Stimulated activated CD4-positive, alpha-beta T cell treated with anti-CD3 and anti-CD28 coated beads, Interleukin-12 subunit alpha, Interleukin-12 subunit beta, amount 100 ng/mL, for 48 hours (primary cell): ENCODE data around the gene CDC7.
A peak's percentile ranks its signal among the peaks of the same experiment; 100 is the strongest.

ENCODE experiments used
- DNase-seq, 3 donors: peaks; one replicate each; pipeline ENCODE4 v3.0.0-alpha.2; 2020; ENCODE audit warnings: low read depth in 2 of 3, low spot score in 1 of 3

CDC7 gene

DNA sequence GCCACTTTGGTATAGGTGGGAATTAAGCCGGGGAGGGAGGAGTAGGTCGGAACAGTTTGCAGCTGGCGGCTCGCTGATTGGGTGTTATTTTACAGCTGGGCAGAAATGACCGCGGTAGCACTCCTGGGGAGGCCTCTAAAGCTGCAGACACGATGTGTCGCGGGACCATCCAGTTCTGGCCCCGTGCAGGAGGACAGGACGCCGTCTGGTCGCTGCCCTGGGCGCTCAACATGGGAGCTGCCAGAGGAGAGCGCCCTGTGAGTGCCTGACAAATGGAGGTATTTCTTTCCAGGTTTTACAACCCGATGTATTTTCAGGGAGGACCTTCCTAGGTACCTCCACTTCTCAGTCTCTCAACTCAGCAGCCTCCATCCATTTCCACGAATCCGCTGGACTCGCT, 46.2 kb downstream of the CDC7 start:
- no peak for DNase-seq

DNA sequence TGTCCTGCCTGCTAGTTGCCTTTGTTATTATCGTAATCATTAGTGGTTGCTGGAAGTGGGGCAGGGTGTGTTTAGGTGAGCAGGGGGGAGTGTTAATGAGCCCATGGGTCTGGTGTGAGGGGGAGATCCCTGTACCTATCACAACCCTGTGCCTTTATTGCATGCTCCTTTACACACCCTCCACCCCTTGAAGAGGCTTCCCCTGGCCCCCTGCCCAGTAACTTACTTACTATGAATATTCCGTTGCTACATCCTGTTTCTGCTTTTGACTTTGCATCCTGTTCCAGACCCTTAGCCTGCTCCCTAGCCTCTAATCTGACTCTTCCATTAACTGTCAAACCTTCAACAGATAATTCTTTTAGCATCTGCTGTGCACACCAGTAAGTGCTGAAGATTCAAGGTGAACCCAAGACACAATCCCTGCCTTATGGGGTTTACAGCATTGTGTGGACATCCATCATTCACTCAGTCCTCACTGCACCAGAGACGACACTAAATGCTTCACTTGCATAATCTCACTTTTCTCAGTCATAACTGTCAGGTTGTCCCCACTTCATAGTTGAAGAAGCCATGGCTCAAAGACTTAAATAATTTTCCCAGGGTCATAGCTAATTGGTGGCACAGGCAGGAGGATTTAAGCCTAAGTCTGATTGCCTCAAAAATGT, 47.9 kb downstream of the CDC7 start:
- DNase-seq, result no peak

DNA sequence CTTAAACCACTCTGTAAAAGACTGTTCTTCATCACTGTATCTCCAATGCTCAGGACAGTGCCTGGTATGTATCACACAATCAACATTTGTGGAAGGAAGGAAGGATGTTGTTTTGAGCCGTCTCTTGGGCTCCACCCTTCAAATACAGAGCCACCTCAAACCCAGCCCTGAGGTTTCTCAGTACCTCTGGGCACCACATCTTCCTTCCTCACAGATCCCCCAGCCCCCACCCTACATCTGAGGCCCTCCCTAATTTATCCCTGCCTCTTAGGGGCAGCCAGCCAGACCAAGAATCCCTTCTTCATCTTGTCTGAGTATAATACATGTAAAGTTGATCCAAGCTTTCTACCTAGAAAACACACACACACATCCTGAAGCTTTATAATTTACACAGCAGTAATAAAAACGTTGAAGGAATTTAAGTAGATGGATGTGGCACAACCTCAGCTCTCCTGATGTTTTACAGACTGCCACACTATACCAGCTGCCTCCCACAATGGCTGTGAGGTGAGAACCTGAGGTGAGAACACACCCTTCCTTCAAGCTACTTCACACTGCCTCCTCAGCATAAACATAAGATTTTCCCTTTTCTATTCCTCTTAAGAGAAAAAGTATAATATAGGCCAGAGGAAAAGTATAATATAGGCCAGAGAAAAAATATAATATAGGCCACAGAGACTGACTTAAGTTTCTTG, 48.5 kb downstream of the CDC7 start:
- no peak for DNase-seq

DNA sequence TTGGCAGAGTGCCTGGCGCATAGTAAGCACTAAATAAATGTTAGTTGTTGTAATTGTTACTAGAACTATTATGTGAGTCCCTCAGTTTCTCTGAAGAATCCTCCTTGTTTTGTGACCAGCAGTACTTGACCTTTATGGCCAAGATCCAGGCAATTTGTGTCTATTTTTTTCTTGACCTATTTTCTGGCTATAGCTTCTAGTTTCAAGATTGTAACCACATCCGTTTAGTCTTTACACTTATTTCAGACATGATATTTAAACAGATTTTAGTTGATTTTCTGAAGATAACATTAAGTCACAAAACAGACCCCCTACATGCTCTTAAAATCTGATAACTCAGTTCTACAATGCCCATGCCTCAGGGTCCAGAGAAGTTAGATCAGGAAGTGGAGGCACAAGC, 50.3 kb downstream of the CDC7 start:
- no peak for DNase-seq

DNA sequence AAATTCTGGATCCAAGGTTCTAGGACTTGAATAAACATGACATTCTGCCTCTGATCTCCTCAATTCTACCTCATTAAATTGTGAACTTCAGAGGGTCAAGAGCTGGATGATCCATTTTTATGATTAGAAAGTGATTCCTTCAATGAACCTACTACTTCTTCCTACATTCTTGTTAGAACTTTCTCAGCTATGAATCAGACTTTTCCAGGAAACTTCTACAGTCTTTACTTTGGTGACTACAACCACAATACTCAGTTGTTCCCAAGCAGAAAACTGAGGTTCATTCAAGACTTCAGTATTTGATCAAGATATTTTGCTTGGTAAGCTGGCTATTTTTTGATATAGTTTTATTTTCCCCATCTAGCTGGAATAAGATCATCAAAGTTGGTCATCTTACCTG, 51.4 kb downstream of the CDC7 start:
- no peak for DNase-seq

DNA sequence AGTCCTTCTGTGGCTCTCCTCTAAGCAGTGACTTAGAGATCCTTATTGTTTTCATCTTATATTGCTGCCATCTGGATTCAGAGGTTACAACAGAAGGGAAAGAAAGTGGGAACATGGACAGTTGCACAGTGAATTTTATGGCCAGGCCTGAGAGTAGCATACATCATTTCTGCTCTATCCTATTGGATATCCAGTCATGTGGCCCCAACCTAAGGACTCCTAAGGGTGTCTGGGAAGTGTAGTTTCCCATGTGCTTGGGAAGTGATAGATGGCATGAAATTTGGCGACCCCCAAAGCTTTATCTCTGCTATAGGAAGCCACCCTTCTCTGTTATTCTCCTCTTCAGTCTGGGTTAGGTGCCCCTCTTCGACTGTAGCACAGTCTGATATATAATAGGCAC, 51.9 kb downstream of the CDC7 start:
- no peak for DNase-seq

DNA sequence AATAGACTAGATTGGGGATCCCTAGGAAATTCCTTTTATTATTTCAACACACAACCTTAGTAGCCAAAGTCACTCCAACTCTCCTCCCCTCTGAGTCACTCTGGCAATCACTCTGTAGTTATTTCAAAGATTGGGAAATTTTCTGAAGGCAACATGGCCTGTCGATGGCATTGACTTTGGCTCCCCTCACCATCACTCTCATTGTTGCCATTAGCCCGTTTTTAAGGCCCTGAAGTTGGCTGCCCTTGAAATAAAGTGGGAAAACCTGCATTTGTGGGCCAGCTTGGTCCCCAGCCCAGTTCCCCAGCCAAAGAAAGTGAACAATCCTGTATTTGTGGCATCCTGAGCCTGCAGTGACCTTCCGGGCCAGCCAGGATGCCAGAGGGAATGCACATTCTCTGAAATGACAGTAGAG, 52.5 kb downstream of the CDC7 start:
- DNase-seq, result no peak

DNA sequence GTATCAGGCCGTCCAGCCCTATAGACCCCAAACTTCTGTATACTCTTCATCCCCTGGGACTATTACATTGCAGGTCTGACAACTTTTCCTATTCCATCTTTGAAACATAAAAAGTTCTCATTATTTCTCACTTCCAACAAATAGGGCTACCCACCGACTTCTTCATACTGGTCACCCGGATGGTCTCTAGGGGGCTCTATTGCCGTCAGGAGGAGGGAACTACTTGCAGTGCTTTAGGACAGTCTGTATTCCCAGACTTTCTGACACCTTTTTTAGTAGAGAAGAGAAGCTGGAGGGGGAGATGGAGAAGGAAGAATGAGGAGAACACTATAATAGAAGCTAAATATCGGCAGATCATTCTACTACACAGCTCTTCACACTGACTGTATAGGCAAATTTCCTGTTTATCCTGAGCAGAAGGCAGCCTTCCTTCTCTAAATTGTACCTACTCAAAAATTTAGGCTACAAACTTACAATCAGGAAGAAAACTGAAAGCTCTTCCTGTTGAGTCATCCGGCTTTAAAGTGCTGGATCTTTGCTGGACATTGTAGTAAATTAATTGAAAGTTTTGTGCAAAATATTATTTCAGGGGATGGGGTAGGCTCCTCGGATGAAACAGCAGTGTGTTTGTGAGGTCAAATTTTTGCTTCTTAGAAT, 54.6 kb downstream of the CDC7 start:
- no peak for DNase-seq

DNA sequence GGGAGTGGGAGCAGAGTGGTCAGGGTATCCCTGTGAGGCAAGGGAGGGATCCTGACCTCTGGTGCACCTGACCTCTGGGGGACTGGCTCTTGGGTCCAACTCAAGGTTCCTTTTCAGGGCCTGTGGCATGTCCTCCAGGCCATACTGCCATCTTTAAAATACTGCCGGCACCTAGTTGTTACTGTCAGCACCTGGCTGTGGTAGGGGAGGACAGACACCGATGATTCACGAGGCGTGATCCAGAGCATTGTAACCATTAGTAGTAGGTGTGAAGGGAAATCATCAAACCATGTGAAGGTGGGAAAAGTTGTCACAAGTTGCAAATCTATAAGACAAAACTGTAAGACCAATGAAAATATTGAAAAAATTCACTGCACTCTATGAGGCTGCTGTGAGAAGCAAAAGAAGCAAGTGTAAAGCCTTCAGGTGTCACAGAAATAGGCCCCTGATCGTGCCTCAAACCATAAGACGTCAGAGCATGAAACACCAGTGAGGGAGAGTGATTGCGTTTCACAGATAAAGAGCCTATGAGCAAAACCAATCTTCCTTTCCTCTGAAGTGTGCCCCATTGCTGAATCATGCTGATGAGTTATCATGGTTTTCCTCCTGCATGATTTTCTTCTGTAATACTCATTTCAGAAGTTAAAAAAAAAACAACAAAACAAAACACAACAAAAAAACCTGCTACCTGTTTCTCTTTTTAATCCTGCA, 55.3 kb downstream of the CDC7 start:
- peak in 2 of 3 donors; percentile 49 to 56 for DNase-seq

DNA sequence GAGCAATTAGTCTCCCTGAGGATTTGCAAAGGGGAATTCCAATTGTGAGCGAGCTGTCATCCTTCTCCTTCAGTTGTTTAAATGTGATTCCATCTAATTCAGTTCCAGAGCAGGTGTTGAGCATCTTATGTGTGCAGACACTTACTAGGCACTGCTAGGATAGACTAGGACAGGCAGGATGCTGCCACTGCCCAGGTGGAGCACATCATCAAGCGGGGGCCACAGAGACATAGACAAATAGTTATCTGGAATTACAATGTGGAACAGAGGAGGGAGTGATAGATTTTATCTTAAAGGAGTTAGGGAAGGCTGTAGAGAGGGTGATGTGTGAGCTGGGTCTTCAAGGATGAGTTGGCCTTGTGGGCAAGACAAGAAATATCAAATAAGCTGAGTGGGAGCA, 55.9 kb downstream of the CDC7 start:
- DNase-seq, result no peak

DNA sequence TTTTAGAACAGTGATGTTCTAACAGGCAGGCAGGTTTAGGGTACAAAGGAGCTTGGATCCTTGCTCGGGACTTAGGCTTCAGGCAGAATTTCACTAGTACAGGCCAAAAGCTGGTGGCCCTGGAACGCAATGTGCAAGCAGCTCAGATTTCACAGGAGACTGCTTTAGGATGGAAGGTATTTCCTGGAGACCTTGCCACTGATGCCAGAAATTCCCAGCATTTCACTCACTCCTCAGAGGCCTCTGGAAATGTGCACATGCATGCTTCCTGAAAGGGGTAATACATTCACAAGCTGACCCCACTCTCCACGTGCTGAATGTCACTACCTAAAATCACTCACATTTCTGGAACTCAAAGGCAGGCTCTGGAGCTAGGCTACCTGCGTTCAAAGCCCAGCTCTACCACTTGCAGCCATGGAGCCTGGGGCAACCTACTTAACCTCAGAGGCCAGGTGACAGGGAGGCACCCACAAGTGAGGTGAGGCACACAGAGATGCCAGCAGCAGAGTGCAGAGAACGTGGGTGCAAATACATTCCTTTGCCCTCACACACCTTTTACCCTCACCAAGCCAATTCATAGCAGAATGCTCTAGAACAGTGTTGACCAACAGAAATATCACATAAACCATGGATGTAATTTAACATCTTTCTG, 56.5 kb downstream of the CDC7 start:
- no peak for DNase-seq

DNA sequence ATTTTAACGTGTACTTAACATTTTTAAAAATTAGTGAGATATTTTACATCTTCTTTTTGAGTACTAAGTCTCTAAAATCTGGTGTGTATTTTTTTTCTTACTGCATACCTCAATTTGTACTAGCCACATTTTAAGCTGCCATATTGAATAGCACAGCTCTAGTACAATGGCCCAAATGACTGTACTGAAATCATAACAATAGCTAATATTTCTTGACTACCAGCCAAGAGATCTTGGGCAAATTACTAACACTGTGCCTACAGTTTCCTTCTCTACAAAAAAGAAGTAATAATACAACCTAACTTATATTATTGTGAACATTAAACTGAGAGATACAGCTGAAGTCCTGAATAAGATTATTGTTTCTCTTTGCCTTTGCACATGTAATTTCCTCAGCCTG, 57.2 kb downstream of the CDC7 start:
- DNase-seq, result no peak

DNA sequence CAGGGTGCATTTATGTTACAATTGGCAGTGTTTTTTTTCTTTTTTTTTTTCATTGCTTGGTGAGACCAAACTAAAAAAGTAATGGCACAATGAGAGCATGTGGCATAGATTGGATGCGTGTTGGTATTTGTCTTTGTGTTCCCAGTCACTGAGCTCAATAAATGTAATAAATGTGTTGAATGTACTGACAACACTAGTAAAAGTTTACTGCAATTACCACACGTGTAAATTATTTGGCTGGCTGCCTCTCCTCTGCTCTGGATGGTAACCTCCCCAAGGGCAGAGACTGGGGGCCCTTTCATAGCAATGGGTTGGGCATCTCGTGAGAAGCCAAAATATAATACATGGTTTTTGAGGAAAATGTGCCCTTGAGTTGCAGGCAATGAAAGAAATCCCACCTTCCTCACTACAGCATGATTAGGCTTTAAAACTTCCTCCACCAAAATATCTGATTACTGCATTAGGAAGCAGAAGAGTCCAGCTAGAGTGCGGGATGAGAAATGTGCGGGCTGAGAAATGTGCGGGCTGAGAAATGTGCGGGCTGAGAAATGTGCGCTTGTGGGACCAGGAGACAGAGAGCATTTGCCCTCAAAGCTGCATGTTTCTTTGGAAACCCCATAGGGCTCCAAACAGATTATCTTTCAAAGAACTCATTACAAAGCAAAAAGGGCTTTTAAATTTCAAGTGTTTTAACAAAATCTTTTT, 58.5 kb downstream of the CDC7 start:
- DNase-seq, result no peak

DNA sequence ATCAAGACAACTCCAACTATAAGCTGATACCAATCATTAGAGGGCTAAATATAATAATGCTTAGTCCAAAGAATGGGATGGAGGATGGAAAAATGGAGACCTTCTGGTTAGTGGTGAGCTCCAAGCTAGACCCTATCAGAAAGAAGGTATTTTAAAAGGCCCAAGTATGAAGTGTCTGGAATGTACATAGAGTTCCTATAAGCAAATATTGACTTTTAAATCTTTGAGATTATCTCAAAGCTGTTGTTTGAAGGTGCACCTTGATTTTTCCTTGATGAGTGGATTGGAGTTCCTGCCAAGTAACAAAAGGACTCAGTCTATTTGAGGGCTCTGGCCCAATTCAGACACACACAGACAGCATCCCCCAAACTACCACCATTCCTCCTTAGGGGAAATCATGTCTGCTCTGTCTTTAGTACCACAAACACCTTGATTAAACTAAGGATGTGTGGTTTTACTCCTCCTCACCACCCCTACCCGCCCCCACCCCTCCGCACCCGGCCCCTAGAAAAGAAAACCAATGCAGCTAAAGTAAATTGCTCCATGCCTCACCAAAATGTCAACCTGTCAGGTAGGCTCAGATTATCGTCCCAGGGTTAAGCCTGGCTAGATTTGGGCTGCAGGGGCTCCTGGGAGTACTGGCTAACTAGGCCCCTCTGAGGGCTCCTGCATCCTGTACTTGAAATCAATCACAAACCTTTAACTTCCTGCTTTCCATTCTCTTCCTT, 59.4 kb downstream of the CDC7 start:
- DNase-seq, result no peak

DNA sequence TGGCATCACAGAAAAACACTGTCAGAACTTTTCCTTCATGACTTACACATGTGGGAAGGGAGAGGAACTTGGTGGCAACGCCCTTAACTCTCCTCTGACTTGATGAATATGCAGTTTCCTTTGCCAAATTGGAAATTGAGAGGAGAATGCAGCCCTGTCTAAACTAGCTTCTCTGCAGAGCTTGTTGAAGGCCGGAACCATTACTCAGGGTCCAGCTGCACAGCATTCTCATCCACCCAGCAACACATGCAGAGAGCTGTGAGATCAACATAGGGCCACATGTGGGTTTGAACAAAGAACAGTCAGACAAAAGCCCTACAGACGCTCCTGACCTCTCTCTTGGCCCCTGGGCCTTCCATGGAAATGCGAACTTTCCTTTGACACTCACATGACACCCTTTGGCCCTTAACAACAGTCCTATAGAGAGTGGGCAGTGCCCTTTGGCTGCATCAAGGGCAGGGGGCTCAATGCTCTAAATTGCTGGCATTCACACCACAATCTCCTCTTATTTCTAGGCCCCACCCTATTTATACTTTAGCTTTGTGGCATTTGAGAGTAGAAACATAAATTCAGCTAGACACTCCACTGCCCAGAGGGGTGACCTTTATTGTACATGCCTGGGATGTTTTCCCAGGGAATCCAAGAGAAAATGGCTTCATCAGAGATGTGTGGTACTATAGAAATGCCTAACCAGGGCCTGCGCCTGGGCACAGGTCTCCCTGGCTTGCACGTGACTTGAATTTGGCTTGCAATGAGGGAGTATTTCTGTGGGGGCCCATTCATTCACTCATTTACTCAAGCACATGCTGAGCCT, 64.4 kb downstream of the CDC7 start:
- DNase-seq, result no peak

DNA sequence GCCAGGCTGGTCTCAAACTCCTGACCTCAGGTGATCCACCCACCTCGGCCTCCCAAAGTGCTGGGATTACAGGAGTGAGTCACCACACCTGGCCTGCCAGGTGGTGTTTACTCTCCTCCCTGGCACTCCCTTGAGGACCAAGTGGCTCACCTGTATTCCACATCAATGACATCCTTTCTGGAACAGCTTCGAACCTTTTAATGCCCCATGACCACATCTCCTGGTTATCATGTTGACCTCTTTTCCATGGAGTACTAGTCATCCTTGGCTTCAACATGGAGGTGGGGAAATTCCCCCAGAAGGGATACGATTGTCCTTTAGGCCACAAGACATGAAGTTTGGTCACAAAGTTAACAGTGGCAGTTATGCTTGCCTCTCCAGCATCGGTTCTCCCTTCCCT, 66.9 kb downstream of the CDC7 start:
- DNase-seq, result no peak

DNA sequence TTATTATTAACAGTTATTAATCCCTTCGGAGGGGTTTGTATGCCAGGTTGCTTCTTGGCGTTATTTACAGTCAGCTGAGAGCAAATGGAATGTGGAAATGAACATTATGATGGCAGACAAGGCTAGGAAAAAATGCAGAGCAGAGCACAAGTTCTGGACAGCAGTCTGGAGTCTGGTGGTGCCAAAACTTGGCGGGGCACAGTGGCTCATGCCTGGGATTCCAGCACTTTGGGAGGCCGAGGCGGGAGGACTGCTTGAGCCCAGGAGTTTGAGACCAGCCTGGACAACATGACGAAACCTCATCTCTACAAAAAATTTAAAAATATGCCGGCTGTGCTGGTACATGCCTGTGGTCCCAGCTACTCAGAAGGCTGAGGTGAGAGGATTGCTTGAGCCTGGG, 67.6 kb downstream of the CDC7 start:
- no peak for DNase-seq

DNA sequence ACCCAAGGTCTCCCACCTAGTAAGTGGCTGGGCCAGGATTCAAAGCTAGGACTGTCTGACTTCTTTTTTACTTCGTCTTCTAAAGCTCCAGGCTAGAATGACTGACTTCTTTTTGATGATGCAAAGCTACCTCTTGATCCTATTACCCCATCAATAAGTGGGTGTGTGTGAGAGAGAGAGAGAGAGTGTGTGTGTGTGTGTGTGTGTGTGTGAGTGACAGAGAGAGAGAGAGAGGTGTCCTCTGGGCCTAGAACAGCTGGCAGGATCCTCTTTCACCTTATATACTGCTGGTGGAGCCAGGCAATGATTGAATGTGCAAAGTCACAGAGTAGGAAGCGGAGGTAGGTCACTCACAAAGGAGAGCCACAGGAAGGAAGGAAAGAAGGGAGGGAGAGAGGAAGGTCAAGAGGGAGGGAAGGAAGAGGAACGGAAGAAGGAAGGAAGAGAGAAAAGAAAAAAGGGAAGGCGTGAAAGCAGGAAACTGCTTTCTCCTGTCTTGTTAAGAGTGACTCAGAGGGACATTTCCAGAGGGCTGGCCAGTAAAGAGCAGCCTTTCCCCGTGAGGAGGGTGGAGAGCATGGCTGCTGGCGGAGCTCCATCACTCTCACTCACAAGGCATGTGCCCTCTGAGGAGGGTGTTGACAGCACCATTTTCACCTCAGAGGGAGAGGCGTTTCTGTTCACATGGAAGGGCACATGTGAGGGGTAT, 68.9 kb downstream of the CDC7 start:
- DNase-seq, result no peak

DNA sequence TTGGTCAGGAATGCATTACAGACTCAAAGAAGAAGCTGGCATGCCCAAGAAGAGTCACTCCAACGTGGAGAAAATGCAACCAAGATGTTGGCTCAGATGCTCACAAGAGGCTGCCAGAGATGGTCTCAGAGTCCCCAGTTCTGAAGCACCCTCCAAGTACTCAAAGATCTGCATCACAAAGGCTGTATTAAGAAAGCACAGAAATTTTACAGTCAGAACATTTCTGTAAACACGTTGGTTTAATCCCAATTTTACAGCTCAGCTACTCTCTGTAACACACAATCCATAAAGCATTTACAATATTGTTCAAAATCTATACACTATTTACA, 69.4 kb downstream of the CDC7 start:
- DNase-seq, result no peak
